ENCODE data around the gene TNS3. TPM values are rescaled to one million over a fixed set of nuclear protein-coding genes. Genes with fewer than 3 reads are reported as not detected.

TNS3 gene
- total RNA-seq, 1 experiment from 2014 or later = 9.5 TPM

GRCh38 chr7:47311891-47312290 lies 270.0 kb downstream of the TNS3 start:
- no peak overlapping the region for H4K8ac ChIP-seq (replicated peaks; ENCODE audit: insufficient read length, low read depth, low read length)
- no peak overlapping the region for H3K14ac ChIP-seq (ENCODE audit: insufficient read depth, low read length)
- H3K79me2 ChIP-seq (ENCODE audit: insufficient read depth, low read length) = no peaks in the 10 kb centered on the region
- peaks cover 3% of the 10 kb centered on the region for H4K20me1 ChIP-seq (ENCODE audit: control insufficient read depth, insufficient read depth, insufficient read length)
- no peak overlapping the region for H4K5ac ChIP-seq (ENCODE audit: insufficient read length, low read depth, low read length)
- H2BK120ac ChIP-seq (ENCODE audit: low read depth, low read length, poor library complexity, severe bottlenecking) = no peak overlapping the region
- H3K23ac ChIP-seq (ENCODE audit: insufficient read length, low read depth, low read length) = no peak overlapping the region
- H3T11ph ChIP-seq (ENCODE audit: low read length) = no peak overlapping the region
- H2BK5ac ChIP-seq (ENCODE audit: insufficient read length, low read length) = no peak overlapping the region
- no peak overlapping the region for H2AK5ac ChIP-seq (ENCODE audit: insufficient read length, low read length)
- Mint-ChIP-seq H3K4me1 (peaks cover 24 to 30% of the 10 kb centered on the region in 2 experiments), H3K36me3 (ENCODE audit: insufficient read depth in 1 of 3, low read depth in 3 of 3) (peaks cover 0 to 2% (median 0%) of the 10 kb centered on the region in 3 experiments; a peak in 4 of 7 replicates), H3K9me3 (peaks cover 0 to 2% of the 10 kb centered on the region in 2 experiments; a peak in 3 of 5 replicates), H3K4me3 (no peak overlapping the region), H3K27ac (peak overlapping the region in 1 of 3 experiments; percentile 74; a peak in 1 of 7 replicates), H3K27me3 (ENCODE audit: low read depth) (no peaks in the 10 kb centered on the region; the same call in 1 of the 2 replicates)
- H3K27ac ChIP-seq (ENCODE audit: insufficient read length, low read depth, low read length) = no peak overlapping the region
- H3K4ac ChIP-seq (ENCODE audit: low read depth, low read length) = no peak overlapping the region
- H3K79me1 ChIP-seq (ENCODE audit: insufficient read depth, low read depth, low read length, poor library complexity, severe bottlenecking) = no peaks in the 10 kb centered on the region
- WGBS (ENCODE audit: extremely low coverage, insufficient read length, low lambda C conversion rate) = no CpG with 5 or more reads among the region's 4 CpGs
- no peaks in the 10 kb centered on the region for H3K23me2 ChIP-seq (ENCODE audit: insufficient read length, low read depth, low read length, poor library complexity, severe bottlenecking)
- H3K9me3 ChIP-seq (ENCODE audit: control insufficient read depth, low read depth, low read length) = no peaks in the 10 kb centered on the region
- no peak overlapping the region for H3K9ac ChIP-seq (ENCODE audit: extremely low read depth, insufficient read length, low read length)
- DNase-seq = no peak
- H3K4me2 ChIP-seq (ENCODE audit: insufficient read depth, insufficient read length, low read length) = no peak overlapping the region
- H2BK12ac ChIP-seq (ENCODE audit: insufficient read length, low read depth, low read length) = no peak overlapping the region
- no peak overlapping the region for H4K91ac ChIP-seq (ENCODE audit: insufficient read length, low read depth, low read length)
- H3K18ac ChIP-seq (ENCODE audit: insufficient read length, low read depth, low read length) = no peak overlapping the region
- H3K56ac ChIP-seq (ENCODE audit: insufficient read length, low read depth, low read length) = no peak overlapping the region
- no peak overlapping the region for H2BK15ac ChIP-seq (ENCODE audit: low read depth, low read length)
- no peaks in the 10 kb centered on the region for H3K27me3 ChIP-seq (ENCODE audit: insufficient read depth, low read length)
- H2BK20ac ChIP-seq (ENCODE audit: low read depth, low read length, poor library complexity, severe bottlenecking) = no peak overlapping the region
- peaks cover 10% of the 10 kb centered on the region; the same call in 1 of the 2 replicates for H3K4me1 ChIP-seq (ENCODE audit: insufficient read depth, low read length)
- TF ChIP-seq CTCF (conservative IDR thresholded peaks at IDR 0.05) = no peak
- no peak overlapping the region for H2AFZ ChIP-seq (ENCODE audit: low read length)
